Natural killer cell (primary cell): ENCODE results near the gene EIPR1. TPM values are rescaled to one million over a fixed set of nuclear protein-coding genes. Genes with fewer than 3 reads are reported as not detected.

Source experiments
- ATAC-seq, 3 donors: fragments of 150-1000 bp in 2 of 3; fragments of 200-7000 bp in 1 of 3; cut with Tn5 transposase; 1 replicate in 1 of 3; 2 replicates in 2 of 3; pipeline ENCODE4 v1.10.0; 2021; ENCODE audit warnings: mild to moderate bottlenecking in 2 of 3, moderate library complexity in 2 of 3
- DNase-seq, 2 donors: peaks; one replicate each; pipeline versions ENCODE4 v3.0.0 to v3.0.0-alpha.2; 2013 to 2021; ENCODE audit warnings: mixed read lengths in 1 of 2
- H3K27ac ChIP-seq: one replicate; pipeline ENCODE4 v1.5.1; 2013; ENCODE audit warnings: mild to moderate bottlenecking, low read length
- H3K27me3 ChIP-seq: one replicate; pipeline ENCODE4 v1.6.1; 2013; ENCODE audit warnings: low read length; ENCODE audit not compliant: control insufficient read depth, insufficient read depth
- H3K36me3 ChIP-seq: one replicate; pipeline ENCODE4 v1.6.1; 2013; ENCODE audit warnings: low read length; ENCODE audit not compliant: control insufficient read depth, insufficient read depth
- H3K4me1 ChIP-seq: one replicate; pipeline ENCODE4 v1.6.1; 2013; ENCODE audit warnings: low read length; ENCODE audit not compliant: control insufficient read depth, insufficient read depth
- H3K4me3 ChIP-seq: one replicate; pipeline ENCODE4 v1.5.1; 2013; ENCODE audit warnings: low read length
- H3K9me3 ChIP-seq: one replicate; pipeline ENCODE4 v1.6.1; 2013; ENCODE audit warnings: low read length; ENCODE audit not compliant: control insufficient read depth, insufficient read depth
- H3K27ac Mint-ChIP-seq, 2 donors: one replicate each; pipeline ENCODE4 v1.8.0; 2022; ENCODE audit warnings: mild to moderate bottlenecking in 2 of 2, mixed read lengths in 2 of 2, moderate library complexity in 1 of 2
- H3K27me3 Mint-ChIP-seq, 2 donors: one replicate each; pipeline ENCODE4 v1.8.0; 2022; ENCODE audit warnings: low read depth in 2 of 2, mixed read lengths in 2 of 2
- H3K36me3 Mint-ChIP-seq: one replicate; pipeline ENCODE4 v1.8.0; 2022; ENCODE audit warnings: mixed read lengths
- H3K4me1 Mint-ChIP-seq, 2 donors: one replicate each; pipeline ENCODE4 v1.8.0; 2022; ENCODE audit warnings: mixed read lengths in 2 of 2
- H3K4me3 Mint-ChIP-seq: one replicate; pipeline ENCODE4 v1.8.0; 2022; ENCODE audit warnings: mild to moderate bottlenecking, moderate library complexity, mixed read lengths
- H3K9me3 Mint-ChIP-seq, 2 donors: one replicate each; pipeline ENCODE4 v1.8.0; 2022; ENCODE audit warnings: mixed read lengths in 2 of 2
- CTCF ChIP-seq: fragments of 200-600 bp; IDR thresholded peaks from one replicate; pipeline ENCODE4 v1.8.0; 2022; ENCODE audit warnings: antibody characterized with exemption
- WGBS: methylation state at CpG from one replicate; pipeline ENCODE4 v1.1.7; 2013; ENCODE audit warnings: missing lambda C conversion rate; ENCODE audit not compliant: insufficient coverage; 5-methylcytosine and 5-hydroxymethylcytosine counted together
- intact Hi-C: fragments of 100-400 bp; cut with micrococcal nuclease; formaldehyde crosslinking; loops from one replicate; pipeline ENCODE4 v1.14.2; 2022
- total RNA-seq, 4 donors: library from RNA; stranded (reverse); fragments of 120-200 nt in 1 of 4; gene quantifications; one replicate each; pipeline versions ENCODE4 v1.2.3 to v1.2.4, GENCODE V29; 2013 to 2022

The EIPR1 gene
- total RNA-seq, 3 donors from 2014 or later (not counting 1 experiment from before 2014, with no cell fraction given) = 26.8 to 28.8 (median 27.9) TPM

- no peaks in the 10 kb centered on the region for H3K27me3 Mint-ChIP-seq
- peaks cover 11 to 29% of the 10 kb centered on the region in 2 donors for H3K4me1 Mint-ChIP-seq
- intact Hi-C loops = no loop called here
- Histone ChIP-seq H3K4me3 (no peak overlapping the region), H3K36me3 (no peaks in the 10 kb centered on the region), H3K9me3 (no peaks in the 10 kb centered on the region), H3K4me1 (peaks cover 47% of the 10 kb centered on the region), H3K27ac (peak overlapping the region; percentile 42), H3K27me3 (no peaks in the 10 kb centered on the region)
- WGBS = 67% methylated on average over 19 of the region's 25 CpGs
- no peaks in the 10 kb centered on the region for H3K36me3 Mint-ChIP-seq
- peak overlapping the region; percentile 57 to 70 for H3K27ac Mint-ChIP-seq
- H3K9me3 Mint-ChIP-seq = no peaks in the 10 kb centered on the region
- TF ChIP-seq CTCF = no peak
- H3K4me3 Mint-ChIP-seq = peak overlapping the region; percentile 77
- peak in 1 of 2 donors; percentile 8 for DNase-seq
- ATAC-seq = peak; percentile 28 to 52 (median 40)
Observed at GRCh38 chr2:3241971-3242746, 135.5 kb downstream of the EIPR1 start.

GRCh38 chr2:3238951-3239841 lies 138.4 kb downstream of the EIPR1 start:
- Mint-ChIP-seq H3K36me3 (no peaks in the 10 kb centered on the region), H3K9me3 (no peaks in the 10 kb centered on the region), H3K27ac (peak overlapping the region in 1 of 2 donors; percentile 62), H3K4me3 (no peak overlapping the region), H3K27me3 (no peaks in the 10 kb centered on the region), H3K4me1 (peaks cover 16 to 22% of the 10 kb centered on the region in 2 donors)
- Histone ChIP-seq H3K36me3 (no peaks in the 10 kb centered on the region), H3K4me1 (peaks cover 52% of the 10 kb centered on the region), H3K4me3 (no peak overlapping the region), H3K27me3 (no peaks in the 10 kb centered on the region), H3K27ac (peak overlapping the region; percentile 62), H3K9me3 (no peaks in the 10 kb centered on the region)
- no peak for TF ChIP-seq CTCF
- 51% methylated on average over 18 of the region's 21 CpGs for WGBS
- DNase-seq = peak in 1 of 2 donors; percentile 60
- peak in 2 of 3 donors; percentile 35 to 58 for ATAC-seq
- intact Hi-C loops = no loop called here

- no peaks in the 10 kb centered on the region for H3K27me3 ChIP-seq
- Mint-ChIP-seq H3K4me1 (peaks cover 10 to 16% of the 10 kb centered on the region in 2 donors), H3K27me3 (no peaks in the 10 kb centered on the region), H3K4me3 (no peak overlapping the region), H3K36me3 (peaks cover 10% of the 10 kb centered on the region), H3K27ac (no peak overlapping the region), H3K9me3 (no peaks in the 10 kb centered on the region)
- H3K27ac ChIP-seq = no peak overlapping the region
- ATAC-seq (peak in 1 of 3 donors; percentile 27), DNase-seq (no peak)
- TF ChIP-seq CTCF = no peak
- no peaks in the 10 kb centered on the region for H3K9me3 ChIP-seq
- intact Hi-C loops = no loop called here
- WGBS = 92% methylated on average over 12 of the region's 12 CpGs
- H3K4me3 ChIP-seq = no peak overlapping the region
- H3K36me3 ChIP-seq = no peaks in the 10 kb centered on the region
- H3K4me1 ChIP-seq = peaks cover 28% of the 10 kb centered on the region
Observed at GRCh38 chr2:3236300-3237045, 141.1 kb downstream of the EIPR1 start.
